HG03460 (cell line): ENCODE results near the gene APBB1.
"Not testable (repeated sequence)": the region's sequence is repeated elsewhere in the genome, so short reads cannot be mapped to it uniquely, and the experiment has no call there.

Source experiments
- ATAC-seq: cut with Tn5 transposase; IDR thresholded peaks from one replicate; pipeline ENCODE4 v1.9.1; 2021; ENCODE audit not compliant: unreplicated experiment

The APBB1 gene

GRCh38 chr11:6392251-6392650 lies 26.6 kb downstream of the APBB1 start:
- ATAC-seq: not testable (repeated sequence)

- no peak for ATAC-seq
These were observed 27.3 kb downstream of the APBB1 start for GRCh38 chr11:6391537-6392134.

GRCh38 chr11:6390718-6391469 lies 28.0 kb downstream of the APBB1 start:
- peak; percentile 5 for ATAC-seq

- peak; percentile 97 for ATAC-seq
These were observed 28.8 kb downstream of the APBB1 start, which contains the start of gene SMPD1 for GRCh38 chr11:6389905-6390717. TSS of gene SMPD1 (plus strand) at chr11:6390474. CDS start at chr11:6390599, 125 bp downstream.

GRCh38 chr11:6388748-6389147 lies 30.1 kb downstream of the APBB1 start:
- no peak for ATAC-seq

- no peak for ATAC-seq
These were observed 30.9 kb downstream of the APBB1 start for GRCh38 chr11:6387811-6388599.

- no peak for ATAC-seq
These were observed 33.7 kb downstream of the APBB1 start for GRCh38 chr11:6385046-6385777.

GRCh38 chr11:6378640-6378989 lies 40.3 kb downstream of the APBB1 start:
- ATAC-seq: no peak

GRCh38 chr11:6377902-6378639 lies 40.8 kb downstream of the APBB1 start:
- ATAC-seq: no peak

- no peak for ATAC-seq
These were observed 47.1 kb downstream of the APBB1 start for GRCh38 chr11:6371825-6372224.

GRCh38 chr11:6365659-6366058 lies 53.2 kb downstream of the APBB1 start:
- ATAC-seq: no peak

- peak; percentile 92 for ATAC-seq
These were observed 55.8 kb downstream of the APBB1 start for GRCh38 chr11:6362873-6363678.

- no peak for ATAC-seq
These were observed 56.6 kb downstream of the APBB1 start for GRCh38 chr11:6362185-6362872.

- ATAC-seq: no peak
These were observed 58.7 kb downstream of the APBB1 start for GRCh38 chr11:6360183-6360582.

- no peak for ATAC-seq
These were observed 61.7 kb downstream of the APBB1 start for GRCh38 chr11:6357222-6357621.

GRCh38 chr11:6356503-6357055 lies 62.3 kb downstream of the APBB1 start:
- no peak for ATAC-seq

- no peak for ATAC-seq
These were observed 64.0 kb downstream of the APBB1 start for GRCh38 chr11:6354651-6355485.
